GM19452 (cell line): Measurements from ENCODE around the gene OSBPL1A.
"Not testable (repeated sequence)": the region's sequence is repeated elsewhere in the genome, so short reads cannot be mapped to it uniquely, and the experiment has no call there.

Experiments
- ATAC-seq: cut with Tn5 transposase; IDR thresholded peaks from one replicate; pipeline ENCODE4 v1.9.1; 2021; ENCODE audit not compliant: unreplicated experiment

The OSBPL1A gene

GRCh38 chr18:24189664-24190346, 207.8 kb downstream of the OSBPL1A start:
- ATAC-seq, result no peak

GRCh38 chr18:24189007-24189528, 208.6 kb downstream of the OSBPL1A start:
- ATAC-seq, result peak; percentile 67

- ATAC-seq, result no peak
Measured at GRCh38 chr18:24188120-24188519, 209.5 kb downstream of the OSBPL1A start.

- no peak for ATAC-seq
Measured at GRCh38 chr18:24187689-24188088, 209.9 kb downstream of the OSBPL1A start.

- ATAC-seq, result peak; percentile 67
Measured at GRCh38 chr18:24187049-24187448, 210.6 kb downstream of the OSBPL1A start.

GRCh38 chr18:24185805-24186204, 211.8 kb downstream of the OSBPL1A start:
- ATAC-seq, result no peak

GRCh38 chr18:24181806-24182205, 215.8 kb downstream of the OSBPL1A start:
- ATAC-seq, result no peak

- no peak for ATAC-seq
Measured at GRCh38 chr18:24180048-24180447, 217.6 kb downstream of the OSBPL1A start.

- ATAC-seq, result no peak
Measured at GRCh38 chr18:24177499-24178133, 220.0 kb downstream of the OSBPL1A start.

GRCh38 chr18:24176727-24177416, 220.8 kb downstream of the OSBPL1A start:
- ATAC-seq, result peak; percentile 73

GRCh38 chr18:24173997-24174396, 223.6 kb downstream of the OSBPL1A start:
- ATAC-seq, result no peak

- no peak for ATAC-seq
Measured at GRCh38 chr18:24170360-24170759, 227.3 kb downstream of the OSBPL1A start.

GRCh38 chr18:24168496-24168895, 229.1 kb downstream of the OSBPL1A start:
- no peak for ATAC-seq

GRCh38 chr18:24161304-24161703, 236.3 kb downstream of the OSBPL1A start:
- ATAC-seq, result no peak

GRCh38 chr18:24160086-24160485, 237.5 kb downstream of the OSBPL1A start:
- ATAC-seq, result no peak

- ATAC-seq, result no peak
Measured at GRCh38 chr18:24157855-24158254, 239.8 kb downstream of the OSBPL1A start.

- no peak for ATAC-seq
Measured at GRCh38 chr18:24153397-24153796, 244.2 kb downstream of the OSBPL1A start.

GRCh38 chr18:24149591-24149990, 248.0 kb downstream of the OSBPL1A start:
- ATAC-seq, result not testable (repeated sequence)

GRCh38 chr18:24142376-24142775, 255.2 kb downstream of the OSBPL1A start:
- no peak for ATAC-seq

GRCh38 chr18:24140697-24141096, 256.9 kb downstream of the OSBPL1A start:
- no peak for ATAC-seq

- peak; percentile 89 for ATAC-seq
Measured at GRCh38 chr18:24138789-24139616, 258.6 kb downstream of the OSBPL1A start, which contains the start of gene CABYR. Gene CABYR (plus strand): TSS chr18:24139062. CDS start chr18:24143115, 4,053 bp downstream.
